ENCODE data around the gene LDLRAD3.
A peak's percentile ranks its signal among the peaks of the same experiment; 100 is the strongest.

LDLRAD3 gene

DNA sequence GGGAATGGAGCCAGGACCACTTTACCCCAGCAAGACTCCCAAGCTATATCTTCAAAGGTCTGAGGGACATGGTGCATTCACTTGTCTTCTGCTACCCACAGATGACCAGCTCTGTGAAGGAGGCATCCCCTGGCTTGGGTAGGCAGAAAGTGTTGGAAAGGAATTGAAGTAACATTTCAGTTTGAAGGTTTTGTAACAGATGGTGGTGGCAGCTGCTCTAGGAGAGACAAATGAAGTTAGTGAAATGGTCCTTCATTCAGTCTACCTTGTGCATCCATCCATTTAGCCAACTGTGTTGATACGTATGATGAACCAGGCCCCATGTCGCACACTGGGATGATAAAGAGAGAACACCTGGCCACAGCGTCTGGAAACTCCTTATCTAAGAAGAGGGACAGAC, 204.8 kb downstream of the LDLRAD3 start:
- no peaks in the 10 kb centered on the region for H3K9me3 ChIP-seq (ENCODE audit: control insufficient read depth, insufficient read depth, low read length)
- H3K4me1 ChIP-seq (ENCODE audit: control insufficient read depth, low read length) = no peaks in the 10 kb centered on the region
- H4K20me1 ChIP-seq (ENCODE audit: control insufficient read depth, insufficient read depth, low read depth, low read length) = no peaks in the 10 kb centered on the region
- H3K36me3 ChIP-seq (ENCODE audit: control insufficient read depth, low read length) = no peaks in the 10 kb centered on the region
- TF ChIP-seq, protein P1, sequence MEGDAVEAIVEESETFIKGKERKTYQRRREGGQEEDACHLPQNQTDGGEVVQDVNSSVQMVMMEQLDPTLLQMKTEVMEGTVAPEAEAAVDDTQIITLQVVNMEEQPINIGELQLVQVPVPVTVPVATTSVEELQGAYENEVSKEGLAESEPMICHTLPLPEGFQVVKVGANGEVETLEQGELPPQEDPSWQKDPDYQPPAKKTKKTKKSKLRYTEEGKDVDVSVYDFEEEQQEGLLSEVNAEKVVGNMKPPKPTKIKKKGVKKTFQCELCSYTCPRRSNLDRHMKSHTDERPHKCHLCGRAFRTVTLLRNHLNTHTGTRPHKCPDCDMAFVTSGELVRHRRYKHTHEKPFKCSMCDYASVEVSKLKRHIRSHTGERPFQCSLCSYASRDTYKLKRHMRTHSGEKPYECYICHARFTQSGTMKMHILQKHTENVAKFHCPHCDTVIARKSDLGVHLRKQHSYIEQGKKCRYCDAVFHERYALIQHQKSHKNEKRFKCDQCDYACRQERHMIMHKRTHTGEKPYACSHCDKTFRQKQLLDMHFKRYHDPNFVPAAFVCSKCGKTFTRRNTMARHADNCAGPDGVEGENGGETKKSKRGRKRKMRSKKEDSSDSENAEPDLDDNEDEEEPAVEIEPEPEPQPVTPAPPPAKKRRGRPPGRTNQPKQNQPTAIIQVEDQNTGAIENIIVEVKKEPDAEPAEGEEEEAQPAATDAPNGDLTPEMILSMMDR (IDR thresholded peaks at IDR 0.05; ENCODE audit: low read depth, low read length, poor library complexity, severe bottlenecking) = no peak
- TF ChIP-seq EZH2phosphoT487 (IDR thresholded peaks at IDR 0.05; ENCODE audit: borderline replicate concordance, low read length) = no peak
- no peak overlapping the region for H3K4me2 ChIP-seq (ENCODE audit: low read length)
- H3K79me2 ChIP-seq (ENCODE audit: control insufficient read depth, low read length) = no peaks in the 10 kb centered on the region
- no peaks in the 10 kb centered on the region for H3F3A ChIP-seq (ENCODE audit: control insufficient read depth, insufficient read depth)
- H3K27ac ChIP-seq (ENCODE audit: low read depth, low read length) = no peak overlapping the region
- H3K9me2 ChIP-seq (replicated peaks; ENCODE audit: control insufficient read depth, low read length) = no peaks in the 10 kb centered on the region
- H3K4me3 ChIP-seq (ENCODE audit: low read length) = no peak overlapping the region
- no peaks in the 10 kb centered on the region for H3K27me3 ChIP-seq (ENCODE audit: control insufficient read depth, low read length)

DNA sequence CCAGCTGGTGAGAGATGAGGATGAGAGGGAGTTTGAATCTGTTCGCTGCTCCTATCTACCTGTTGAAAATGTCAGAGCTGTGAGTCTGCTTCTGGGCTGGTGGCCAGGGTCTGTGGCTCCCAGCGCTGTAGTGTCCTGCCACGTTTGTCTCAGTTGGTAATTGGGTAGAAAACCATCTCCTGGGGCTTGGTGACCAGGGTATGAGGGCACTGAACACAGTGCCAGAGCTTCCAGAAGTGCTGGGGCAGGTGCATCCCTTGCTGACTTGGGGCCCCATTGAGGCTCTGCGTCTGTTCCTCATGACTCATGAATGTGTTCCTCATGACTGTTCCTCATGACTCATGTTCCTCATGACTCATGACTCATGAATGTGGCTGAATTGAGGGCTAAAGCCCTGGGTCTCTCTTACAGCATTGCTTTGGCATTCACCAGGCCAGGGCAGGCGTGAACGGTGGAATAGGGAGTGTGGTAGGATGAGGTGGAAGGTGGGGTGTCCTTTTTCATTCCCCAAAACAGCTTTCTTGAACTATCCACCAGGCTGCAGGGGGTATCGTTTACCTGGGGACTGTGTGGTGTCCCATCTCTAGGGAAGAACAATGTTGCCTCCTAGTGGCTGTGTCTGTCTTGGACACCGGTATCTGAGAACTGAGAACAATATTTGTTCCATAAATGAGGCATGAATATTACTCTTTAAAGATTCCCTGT, 205.8 kb downstream of the LDLRAD3 start:
- Histone ChIP-seq H3K27ac (ENCODE audit: low read depth, low read length) (no peak overlapping the region), H3K79me2 (ENCODE audit: control insufficient read depth, low read length) (no peaks in the 10 kb centered on the region), H3K9me2 (replicated peaks; ENCODE audit: control insufficient read depth, low read length) (no peaks in the 10 kb centered on the region)

DNA sequence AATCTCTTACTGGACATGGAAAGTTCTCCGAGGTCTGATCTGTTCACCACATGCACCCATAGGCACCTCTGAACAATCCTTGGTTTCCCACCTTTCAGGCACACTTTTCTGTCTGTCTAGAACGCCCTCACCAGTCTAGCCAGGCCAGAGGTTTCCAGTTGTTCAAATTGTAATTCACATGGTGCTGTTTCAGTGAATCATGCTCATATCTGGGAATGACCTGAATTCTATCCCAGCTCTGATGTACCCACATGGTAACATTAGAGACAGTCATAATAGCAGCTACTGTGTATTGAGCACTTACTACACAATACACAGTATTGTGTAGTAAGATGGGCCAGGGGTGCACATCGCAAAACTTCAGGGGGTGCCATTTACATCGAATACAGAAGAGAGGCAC, 207.1 kb downstream of the LDLRAD3 start:
- no peaks in the 10 kb centered on the region for H3K4me1 ChIP-seq (ENCODE audit: control insufficient read depth, low read length)
- TF ChIP-seq, protein P1 (IDR thresholded peaks at IDR 0.05; ENCODE audit: low read depth, low read length, poor library complexity, severe bottlenecking) = no peak
- no peak for TF ChIP-seq EZH2phosphoT487 (IDR thresholded peaks at IDR 0.05; ENCODE audit: borderline replicate concordance, low read length)
- no peak overlapping the region for H3K4me2 ChIP-seq (ENCODE audit: low read length)
- H3K4me3 ChIP-seq (ENCODE audit: low read length) = no peak overlapping the region
- H3K9me2 ChIP-seq (replicated peaks; ENCODE audit: control insufficient read depth, low read length) = no peaks in the 10 kb centered on the region
- H3K27me3 ChIP-seq (ENCODE audit: control insufficient read depth, low read length) = no peaks in the 10 kb centered on the region
- no peaks in the 10 kb centered on the region for H4K20me1 ChIP-seq (ENCODE audit: control insufficient read depth, insufficient read depth, low read depth, low read length)
- H3K9me3 ChIP-seq (ENCODE audit: control insufficient read depth, insufficient read depth, low read length) = no peaks in the 10 kb centered on the region
- no peaks in the 10 kb centered on the region for H3K36me3 ChIP-seq (ENCODE audit: control insufficient read depth, low read length)
- no peaks in the 10 kb centered on the region for H3K79me2 ChIP-seq (ENCODE audit: control insufficient read depth, low read length)
- H3F3A ChIP-seq (ENCODE audit: control insufficient read depth, insufficient read depth) = no peaks in the 10 kb centered on the region
- no peak overlapping the region for H3K27ac ChIP-seq (ENCODE audit: low read depth, low read length)

More for the DNA sequence above, 205.8 kb downstream of the LDLRAD3 start:
- no peaks in the 10 kb centered on the region for H3F3A ChIP-seq (ENCODE audit: control insufficient read depth, insufficient read depth)
- no peaks in the 10 kb centered on the region for H4K20me1 ChIP-seq (ENCODE audit: control insufficient read depth, insufficient read depth, low read depth, low read length)
- no peaks in the 10 kb centered on the region for H3K27me3 ChIP-seq (ENCODE audit: control insufficient read depth, low read length)
- no peaks in the 10 kb centered on the region for H3K4me1 ChIP-seq (ENCODE audit: control insufficient read depth, low read length)
- H3K4me2 ChIP-seq (ENCODE audit: low read length) = no peak overlapping the region
- no peaks in the 10 kb centered on the region for H3K36me3 ChIP-seq (ENCODE audit: control insufficient read depth, low read length)
- H3K4me3 ChIP-seq (ENCODE audit: low read length) = no peak overlapping the region
- no peaks in the 10 kb centered on the region for H3K9me3 ChIP-seq (ENCODE audit: control insufficient read depth, insufficient read depth, low read length)
- no peak for TF ChIP-seq EZH2phosphoT487 (IDR thresholded peaks at IDR 0.05; ENCODE audit: borderline replicate concordance, low read length)
- TF ChIP-seq, protein P1 (IDR thresholded peaks at IDR 0.05; ENCODE audit: low read depth, low read length, poor library complexity, severe bottlenecking) = peak; percentile 29

Data from DOHH2 (cell line).